GM12878 (cell line): ENCODE measurements around the gene MOBP. TPM values are rescaled to one million over a fixed set of nuclear protein-coding genes. Genes with fewer than 3 reads are reported as not detected.

ENCODE experiments used
- ATAC-seq: fragments of 200-7000 bp; cut with Tn5 transposase; 3 replicates; pipeline ENCODE4 v1.9.1; 2020; ENCODE audit warnings: mild to moderate bottlenecking, moderate library complexity
- BruUV-seq: library from RNA; stranded (reverse); fragments of 400-500 nt; replicated peaks from 2 replicates; lab custom pipeline; 2021; lab: Mats Ljungman, UMichigan
- CTCF ChIA-PET: fragments of 300-600 bp; sonication (Branson Sonifier 250); formaldehyde crosslinking; extraction: SDS; loops from one replicate; lab custom pipeline; 2021; ENCODE audit warnings: inconsistent platforms; lab: Yijun Ruan, JAX
- POLR2A ChIA-PET: fragments of 350-600 bp; formaldehyde crosslinking; extraction: SDS; loops from one replicate; lab custom pipeline; 2021; ENCODE audit warnings: inconsistent platforms; lab: Charles Lee
- RAD21 ChIA-PET: fragments of 300-600 bp; sonication (Branson Sonifier 250); formaldehyde crosslinking; loops from one replicate; lab custom pipeline; 2023; ENCODE audit warnings: antibody characterized with exemption; ENCODE audit not compliant: unreplicated experiment; lab: Charles Lee
- SMC1A ChIA-PET: fragments of 300-600 bp; sonication (Branson Sonifier 250); formaldehyde crosslinking; loops from one replicate; lab custom pipeline; 2023; ENCODE audit not compliant: unreplicated experiment, uncharacterized antibody; lab: Charles Lee
- DNase-seq: peaks from one replicate; pipeline ENCODE4 v3.0.0-alpha.2; 2011; ENCODE audit warnings: low read depth, low spot score
- FAIRE-seq: peaks from 3 replicates; lab custom pipeline; 2011; peaks lifted over from hg19 to GRCh38; lab: Jason Lieb, UNC
- H2AFZ ChIP-seq: 2 replicates; pipeline ENCODE4 v1.6.0; 2011; ENCODE audit warnings: low read depth, low read length, control low read depth; ENCODE audit not compliant: control insufficient read depth
- H3K27ac ChIP-seq: 2 replicates; pipeline ENCODE4 v1.5.1; 2011; ENCODE audit warnings: control low read depth; ENCODE audit not compliant: control insufficient read depth, insufficient read depth
- H3K27me3 ChIP-seq, 2 experiments: replicated peaks in 1 of 2; 2 replicates each; pipeline versions ENCODE4 v1.6.0 to v1.6.1; 2011; ENCODE audit warnings: low read length in 1 of 2; ENCODE audit not compliant: control insufficient read depth in 2 of 2, insufficient read depth in 2 of 2
- H3K36me3 ChIP-seq, 2 experiments: 2 replicates each; pipeline ENCODE4 v1.5.1; 2011; ENCODE audit warnings: low read length in 1 of 2; ENCODE audit not compliant: control insufficient read depth in 2 of 2, insufficient read depth in 2 of 2
- H3K4me1 ChIP-seq: 2 replicates; pipeline ENCODE4 v1.6.1; 2011; ENCODE audit warnings: mild to moderate bottlenecking, low read length, moderate library complexity, mixed read lengths; ENCODE audit not compliant: control insufficient read depth, insufficient read depth
- H3K4me2 ChIP-seq: 2 replicates; pipeline ENCODE4 v1.6.0; 2011; ENCODE audit warnings: control low read depth; ENCODE audit not compliant: control insufficient read depth, insufficient read depth
- H3K4me3 ChIP-seq: fragments of 200-600 bp; sonication (generic); 2 replicates; pipeline ENCODE4 v1.5.1; 2016
- H3K79me2 ChIP-seq: 2 replicates; pipeline ENCODE4 v1.6.0; 2011; ENCODE audit warnings: low read length; ENCODE audit not compliant: control insufficient read depth, insufficient read depth
- H3K9ac ChIP-seq: 2 replicates; pipeline ENCODE4 v1.8.0; 2011; ENCODE audit warnings: low read length, control low read depth, mixed read lengths; ENCODE audit not compliant: control insufficient read depth, insufficient read depth
- H3K9me3 ChIP-seq: replicated peaks from 3 replicates; pipeline ENCODE4 v1.5.1; 2011; ENCODE audit warnings: mild to moderate bottlenecking, low read length; ENCODE audit not compliant: control insufficient read depth, insufficient read depth
- H4K20me1 ChIP-seq: 2 replicates; pipeline ENCODE4 v1.6.0; 2011; ENCODE audit not compliant: control insufficient read depth, insufficient read depth
- BCL11A ChIP-seq: IDR thresholded peaks from 2 replicates; pipeline ENCODE4 v1.6.1; 2011; ENCODE audit warnings: low read depth, low read length
- CREB1 ChIP-seq: IDR thresholded peaks from 2 replicates; pipeline ENCODE4 v1.6.1; 2012; ENCODE audit warnings: low read depth, mild to moderate bottlenecking, inconsistent platforms
- ESRRA ChIP-seq: IDR thresholded peaks from 2 replicates; pipeline ENCODE4 v1.6.1; 2012; ENCODE audit warnings: mild to moderate bottlenecking, low read length, improper control_type of control experiment
- HDAC6 ChIP-seq: fragments of 200-600 bp; sonication (generic); IDR thresholded peaks from one replicate; pipeline ENCODE4 v1.8.0; 2017; ENCODE audit warnings: antibody characterized with exemption; ENCODE audit not compliant: unreplicated experiment
- HDGF ChIP-seq: fragments of 450-650 bp; IDR thresholded peaks from 2 replicates; pipeline ENCODE4 v1.6.1; 2016; ENCODE audit warnings: antibody characterized with exemption
- POLR2AphosphoS2 ChIP-seq: IDR thresholded peaks from 2 replicates; pipeline ENCODE4 v1.6.1; 2011; ENCODE audit warnings: low read depth, mild to moderate bottlenecking, low read length, improper control_type of control experiment, moderate library complexity
- POLR2AphosphoS5 ChIP-seq: IDR thresholded peaks from 2 replicates; pipeline ENCODE4 v1.6.1; 2011; ENCODE audit warnings: mild to moderate bottlenecking, low read length, inconsistent platforms
- RB1 ChIP-seq: fragments of 450-650 bp; formaldehyde crosslinking; IDR thresholded peaks from 2 replicates; pipeline ENCODE4 v1.6.1; 2017; ENCODE audit warnings: mild to moderate bottlenecking, borderline replicate concordance
- SIN3A ChIP-seq: IDR thresholded peaks from 2 replicates; pipeline ENCODE4 v1.6.1; 2012; ENCODE audit warnings: low read depth, low read length, improper control_type of control experiment
- TBL1XR1 ChIP-seq: IDR thresholded peaks from 2 replicates; pipeline ENCODE4 v1.6.1; 2012; ENCODE audit warnings: low read depth, low read length, improper control_type of control experiment
- TCF3 ChIP-seq: IDR thresholded peaks from 2 replicates; pipeline ENCODE4 v1.6.1; 2012; ENCODE audit warnings: low read depth, mild to moderate bottlenecking, low read length, borderline replicate concordance; ENCODE audit not compliant: insufficient read depth
- ZNF207 ChIP-seq: fragments of 450-650 bp; IDR thresholded peaks from 2 replicates; pipeline ENCODE4 v1.6.1; 2014; ENCODE audit warnings: antibody characterized with exemption, mild to moderate bottlenecking, borderline replicate concordance
- WGBS: methylation state at CpG from one replicate; pipeline ENCODE4 v1.1.6; 2016; ENCODE audit warnings: low lambda C conversion rate; ENCODE audit not compliant: insufficient replicate concordance, insufficient coverage; ENCODE audit errors: missing lambda C conversion rate; 5-methylcytosine and 5-hydroxymethylcytosine counted together
- in situ Hi-C: fragments of 300-500 bp; cut with MboI; formaldehyde crosslinking; loops from 9 replicates; pipeline ENCODE4 v1.14.3; 2018; ENCODE audit warnings: mixed read lengths
- intact Hi-C: fragments of 100-400 bp; cut with micrococcal nuclease; formaldehyde crosslinking; loops from one replicate; pipeline ENCODE4 v1.14.2; 2022; ENCODE audit not compliant: unreplicated experiment
- polyA plus RNA-seq, 11 experiments: library from polyadenylated mRNA; depleted of rRNA in 4 of 11; unstranded in 6 of 11; stranded (reverse) in 5 of 11; fragments of >200 nt; fragmentation: Nextera tagmentation in 4 of 11; fragmentation: Illumina TruSeq in 1 of 11; extraction: Ambion mirVana in 4 of 11; extraction: Trizol in 1 of 11; gene quantifications; 1 replicate in 1 of 11; 2 replicates in 10 of 11; pipeline versions ENCODE4 v1.2.1 to v1.2.3, GENCODE V29; 2011 to 2016; ENCODE audit warnings: inconsistent platforms in 2 of 11, missing spikeins in 2 of 11, low read depth in 1 of 11
- total RNA-seq, 4 experiments: library from RNA; depleted of rRNA in 3 of 4; stranded (reverse); fragments of >200 nt in 3 of 4; fragmentation: Illumina TruSeq in 1 of 4; extraction: Trizol in 1 of 4; gene quantifications; 2 replicates each; pipeline versions ENCODE4 v1.2.1 to v1.2.3, GENCODE V29; 2013 to 2021
- TF ChIP-seq, protein P1 (sequence below): fragments of 450-650 bp; IDR thresholded peaks from 2 replicates; pipeline ENCODE4 v1.6.1; 2017; ENCODE audit warnings: antibody characterized with exemption, mild to moderate bottlenecking, moderate library complexity

Gene MOBP
- total and polyA plus RNA-seq, 10 of the 15 experiments (the other 5 are each of a cell fraction or from before 2014, with no cell fraction given): 0.04 to 0.09 (median 0.08) TPM; not detected in 5

DNA sequence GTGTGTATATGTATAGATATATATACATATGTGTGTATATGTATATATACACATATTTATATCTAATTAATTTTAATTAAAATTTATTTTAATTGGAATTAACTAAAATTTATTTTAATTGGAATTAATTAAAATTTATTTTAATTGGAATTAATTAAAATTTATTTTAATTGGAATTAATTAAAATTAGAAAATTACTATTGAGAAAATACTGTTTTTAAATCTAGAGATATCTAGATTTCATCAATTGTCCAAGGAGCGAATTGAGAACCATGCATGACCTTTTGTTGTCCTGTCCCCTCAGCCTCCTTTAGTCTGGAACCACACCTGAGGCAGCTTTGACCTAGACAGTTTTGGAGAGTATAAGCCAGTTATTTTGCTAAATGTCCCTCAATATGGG, 1.8 kb downstream of the MOBP start:
- FAIRE-seq (no peak), ATAC-seq (no peak), DNase-seq (no peak)
- no peak overlapping the region for H2AFZ ChIP-seq
- no peaks in the 10 kb centered on the region for H4K20me1 ChIP-seq
- H3K4me3 ChIP-seq: no peak overlapping the region
- ChIA-PET SMC1A (no interaction called here), CTCF (interaction anchor here (0.9 kb wide), 1 partner anchor 22 kb away, joined by 3 read pairs; no protein-coding TSS in a partner anchor), RAD21 (no interaction called here), POLR2A (interaction anchor here (0.6 kb wide), 1 partner anchor 51 kb away, joined by 6 read pairs; no protein-coding TSS in a partner anchor)
- no peak overlapping the region for H3K4me2 ChIP-seq
- H3K79me2 ChIP-seq: no peaks in the 10 kb centered on the region
- H3K27ac ChIP-seq: no peak overlapping the region
- no TSS peak for BruUV-seq
- H3K9ac ChIP-seq: no peak overlapping the region
- intact Hi-C loops (no loop called here), in situ Hi-C loops (no loop called here)
- H3K4me1 ChIP-seq: no peaks in the 10 kb centered on the region
- H3K27me3 ChIP-seq: no peaks in the 10 kb centered on the region
- WGBS: 40% methylated on average over 1 of the region's 1 CpG
- TF ChIP-seq SIN3A: no peak
- no peak for TF ChIP-seq BCL11A
- TF ChIP-seq, protein P1, sequence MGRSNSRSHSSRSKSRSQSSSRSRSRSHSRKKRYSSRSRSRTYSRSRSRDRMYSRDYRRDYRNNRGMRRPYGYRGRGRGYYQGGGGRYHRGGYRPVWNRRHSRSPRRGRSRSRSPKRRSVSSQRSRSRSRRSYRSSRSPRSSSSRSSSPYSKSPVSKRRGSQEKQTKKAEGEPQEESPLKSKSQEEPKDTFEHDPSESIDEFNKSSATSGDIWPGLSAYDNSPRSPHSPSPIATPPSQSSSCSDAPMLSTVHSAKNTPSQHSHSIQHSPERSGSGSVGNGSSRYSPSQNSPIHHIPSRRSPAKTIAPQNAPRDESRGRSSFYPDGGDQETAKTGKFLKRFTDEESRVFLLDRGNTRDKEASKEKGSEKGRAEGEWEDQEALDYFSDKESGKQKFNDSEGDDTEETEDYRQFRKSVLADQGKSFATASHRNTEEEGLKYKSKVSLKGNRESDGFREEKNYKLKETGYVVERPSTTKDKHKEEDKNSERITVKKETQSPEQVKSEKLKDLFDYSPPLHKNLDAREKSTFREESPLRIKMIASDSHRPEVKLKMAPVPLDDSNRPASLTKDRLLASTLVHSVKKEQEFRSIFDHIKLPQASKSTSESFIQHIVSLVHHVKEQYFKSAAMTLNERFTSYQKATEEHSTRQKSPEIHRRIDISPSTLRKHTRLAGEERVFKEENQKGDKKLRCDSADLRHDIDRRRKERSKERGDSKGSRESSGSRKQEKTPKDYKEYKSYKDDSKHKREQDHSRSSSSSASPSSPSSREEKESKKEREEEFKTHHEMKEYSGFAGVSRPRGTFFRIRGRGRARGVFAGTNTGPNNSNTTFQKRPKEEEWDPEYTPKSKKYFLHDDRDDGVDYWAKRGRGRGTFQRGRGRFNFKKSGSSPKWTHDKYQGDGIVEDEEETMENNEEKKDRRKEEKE: no peak
- no peaks in the 10 kb centered on the region for H3K9me3 ChIP-seq
- no peaks in the 10 kb centered on the region for H3K36me3 ChIP-seq

DNA sequence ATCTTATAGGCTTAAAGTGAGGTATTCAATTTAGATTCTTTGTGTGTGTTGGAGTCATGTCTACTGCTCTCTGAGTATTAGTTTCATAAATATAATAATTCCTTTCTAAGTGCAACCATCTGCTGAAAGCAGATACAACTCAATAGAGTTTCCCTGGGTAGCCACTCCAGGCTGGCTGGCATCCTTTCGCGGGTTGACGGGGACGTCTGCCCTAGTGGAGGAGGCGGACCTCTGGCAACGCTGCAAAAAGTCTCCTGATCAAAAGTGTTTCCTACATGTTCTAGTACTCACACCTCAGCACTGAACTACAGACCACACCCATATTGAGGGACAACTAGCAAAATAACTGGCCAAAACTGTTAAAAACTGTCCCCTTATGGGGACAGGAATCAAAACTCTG, 2.5 kb downstream of the MOBP start:
- intact Hi-C loops (no loop called here), in situ Hi-C loops (no loop called here)
- Histone ChIP-seq H2AFZ (no peak overlapping the region), H3K4me3 (no peak overlapping the region), H3K79me2 (no peaks in the 10 kb centered on the region), H3K9ac (no peak overlapping the region), H3K27ac (no peak overlapping the region), H4K20me1 (no peaks in the 10 kb centered on the region), H3K4me1 (no peaks in the 10 kb centered on the region), H3K36me3 (no peaks in the 10 kb centered on the region), H3K4me2 (no peak overlapping the region), H3K27me3 (no peaks in the 10 kb centered on the region), H3K9me3 (no peaks in the 10 kb centered on the region)
- BruUV-seq: no TSS peak
- ATAC-seq (no peak), FAIRE-seq (no peak), DNase-seq (no peak)
- ChIA-PET SMC1A (no interaction called here), RAD21 (no interaction called here), POLR2A (no interaction called here), CTCF (interaction anchor here (0.9 to 1.6 kb wide), 3 partner anchors 15 to 22 kb away, joined by 3 to 10 read pairs (median 3); no protein-coding TSS in a partner anchor)
- WGBS: 77% methylated on average over 6 of the region's 6 CpGs
- TF ChIP-seq POLR2AphosphoS5 (no peak), HDAC6 (no peak), RB1 (no peak), HDGF (no peak), TCF3 (no peak), CREB1 (no peak), POLR2AphosphoS2 (no peak), TBL1XR1 (no peak), ZNF207 (no peak), ESRRA (no peak)
